IPS-NIHi7 (cell line): Measurements from ENCODE around the gene TMPRSS7.
A peak's percentile ranks its signal among the peaks of the same experiment; 100 is the strongest.

Experiments used
- DNase-seq: peaks from one replicate; pipeline ENCODE4 v3.0.0; 2012; ENCODE audit warnings: mixed read lengths; ENCODE audit errors: extremely low spot score

The TMPRSS7 gene, protein sequence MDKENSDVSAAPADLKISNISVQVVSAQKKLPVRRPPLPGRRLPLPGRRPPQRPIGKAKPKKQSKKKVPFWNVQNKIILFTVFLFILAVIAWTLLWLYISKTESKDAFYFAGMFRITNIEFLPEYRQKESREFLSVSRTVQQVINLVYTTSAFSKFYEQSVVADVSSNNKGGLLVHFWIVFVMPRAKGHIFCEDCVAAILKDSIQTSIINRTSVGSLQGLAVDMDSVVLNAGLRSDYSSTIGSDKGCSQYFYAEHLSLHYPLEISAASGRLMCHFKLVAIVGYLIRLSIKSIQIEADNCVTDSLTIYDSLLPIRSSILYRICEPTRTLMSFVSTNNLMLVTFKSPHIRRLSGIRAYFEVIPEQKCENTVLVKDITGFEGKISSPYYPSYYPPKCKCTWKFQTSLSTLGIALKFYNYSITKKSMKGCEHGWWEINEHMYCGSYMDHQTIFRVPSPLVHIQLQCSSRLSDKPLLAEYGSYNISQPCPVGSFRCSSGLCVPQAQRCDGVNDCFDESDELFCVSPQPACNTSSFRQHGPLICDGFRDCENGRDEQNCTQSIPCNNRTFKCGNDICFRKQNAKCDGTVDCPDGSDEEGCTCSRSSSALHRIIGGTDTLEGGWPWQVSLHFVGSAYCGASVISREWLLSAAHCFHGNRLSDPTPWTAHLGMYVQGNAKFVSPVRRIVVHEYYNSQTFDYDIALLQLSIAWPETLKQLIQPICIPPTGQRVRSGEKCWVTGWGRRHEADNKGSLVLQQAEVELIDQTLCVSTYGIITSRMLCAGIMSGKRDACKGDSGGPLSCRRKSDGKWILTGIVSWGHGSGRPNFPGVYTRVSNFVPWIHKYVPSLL

GRCh38 chr3:112034436-112034835 is at the start of gene TMPRSS7:
TMPRSS7 (plus strand) TSS chr3:112034736; CDS start chr3:112034846, 110 bp downstream.
- no peak for DNase-seq

DNA sequence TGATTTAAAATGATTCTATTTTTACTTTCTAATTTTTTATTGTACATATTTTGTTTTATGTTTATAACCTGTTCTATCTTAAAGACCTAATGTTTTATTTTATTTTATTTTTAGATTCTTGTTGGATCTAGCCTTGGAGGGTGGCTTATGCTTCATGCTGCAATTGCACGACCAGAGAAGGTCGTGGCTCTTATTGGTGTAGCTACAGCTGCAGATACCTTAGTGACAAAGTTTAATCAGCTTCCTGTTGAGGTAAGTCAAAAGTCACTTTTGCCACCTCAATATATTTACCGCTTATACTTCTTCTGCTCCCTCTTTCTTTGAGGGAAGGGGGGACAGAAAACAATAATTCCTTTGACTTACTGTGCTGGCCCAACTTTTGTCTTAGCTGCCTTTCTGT is 47.7 kb upstream of the TMPRSS7 start:
- no peak for DNase-seq

GRCh38 chr3:111989061-111989678 is 45.4 kb upstream of the TMPRSS7 start:
- DNase-seq = no peak

DNA sequence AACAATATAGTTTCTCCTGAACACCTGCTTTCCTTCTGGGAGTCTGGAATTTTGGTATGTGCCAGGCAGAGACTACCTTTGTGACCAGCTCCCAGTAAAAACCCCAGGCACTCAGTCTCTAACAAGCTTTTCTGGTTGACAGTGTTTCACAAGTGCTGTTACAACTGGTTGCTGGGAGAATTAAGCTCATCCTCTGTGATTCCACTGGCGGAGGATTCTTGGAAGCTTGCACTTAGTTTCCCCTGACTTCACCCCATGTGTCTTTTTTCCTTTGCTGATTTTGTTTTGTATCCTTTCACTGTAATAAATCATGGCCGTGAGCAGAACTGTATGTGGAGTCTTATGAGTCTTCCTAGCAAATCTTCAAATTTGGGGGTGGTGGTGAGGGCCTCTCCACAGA is 41.5 kb upstream of the TMPRSS7 start:
- no peak for DNase-seq

GRCh38 chr3:111998636-111999483 is 35.7 kb upstream of the TMPRSS7 start, which contains the start of gene TAGLN3:
TAGLN3 (plus strand) TSS chr3:111998922; CDS start chr3:111999423, 501 bp downstream.
- DNase-seq = peak; percentile 66

DNA sequence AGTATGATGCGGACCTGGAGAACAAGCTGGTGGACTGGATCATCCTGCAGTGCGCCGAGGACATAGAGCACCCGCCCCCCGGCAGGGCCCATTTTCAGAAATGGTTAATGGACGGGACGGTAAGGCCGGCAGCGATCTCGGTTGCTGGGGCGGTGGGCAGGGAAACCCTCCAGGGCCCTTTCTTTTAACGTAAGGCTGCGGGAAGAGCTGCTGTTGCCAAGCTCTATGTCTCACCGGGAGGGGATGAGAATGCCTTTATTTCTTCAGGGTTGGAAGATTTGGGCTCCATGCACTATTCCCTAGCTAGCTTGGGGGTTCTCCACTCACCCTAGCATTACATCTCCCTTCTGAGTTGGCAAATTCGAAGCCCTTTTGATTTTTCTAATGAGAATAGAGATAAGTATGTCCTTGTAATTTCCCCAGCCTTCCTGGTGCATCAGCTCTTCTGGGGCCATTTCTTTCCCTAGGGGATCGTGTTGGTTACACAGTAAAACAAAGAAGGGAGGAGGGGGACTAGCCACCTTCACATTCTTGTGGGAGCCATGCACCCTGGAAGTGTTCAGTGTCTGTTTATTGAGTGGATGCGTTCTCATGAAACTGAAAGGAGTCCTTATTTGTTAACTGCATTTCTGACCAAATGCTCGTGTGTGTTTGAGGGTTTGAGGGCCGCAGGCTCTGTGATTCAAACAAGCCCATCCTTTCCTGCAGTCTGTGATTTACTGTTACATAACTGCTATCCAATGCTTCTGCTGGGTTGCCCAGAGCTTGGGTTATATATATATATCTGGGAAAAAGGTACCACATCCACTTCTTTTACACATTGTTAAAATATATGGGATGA is 34.8 kb upstream of the TMPRSS7 start:
- DNase-seq = no peak

DNA sequence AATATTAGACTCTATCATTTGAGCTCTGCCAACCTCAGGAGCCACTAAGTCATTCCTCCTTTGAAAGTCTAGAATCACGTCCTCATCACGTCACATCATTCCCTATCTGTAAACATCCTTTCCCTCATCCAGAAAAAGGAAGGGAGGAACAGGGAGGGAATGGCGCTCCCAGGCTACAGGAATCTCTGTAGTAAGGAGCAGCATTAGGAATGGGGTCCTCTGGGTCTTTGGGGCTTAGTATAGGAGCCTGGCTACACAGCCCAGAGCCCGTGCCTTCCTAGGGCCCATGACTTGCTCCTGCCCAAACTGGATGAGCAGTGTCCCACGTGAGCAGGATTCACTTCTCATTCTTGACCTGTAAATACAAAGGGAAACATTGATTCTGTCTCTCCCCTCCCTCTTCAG is 34.2 kb upstream of the TMPRSS7 start:
- DNase-seq = no peak

GRCh38 chr3:112000966-112001365 is 33.6 kb upstream of the TMPRSS7 start:
- DNase-seq = no peak

GRCh38 chr3:112001526-112001925 is 33.0 kb upstream of the TMPRSS7 start:
- no peak for DNase-seq

DNA sequence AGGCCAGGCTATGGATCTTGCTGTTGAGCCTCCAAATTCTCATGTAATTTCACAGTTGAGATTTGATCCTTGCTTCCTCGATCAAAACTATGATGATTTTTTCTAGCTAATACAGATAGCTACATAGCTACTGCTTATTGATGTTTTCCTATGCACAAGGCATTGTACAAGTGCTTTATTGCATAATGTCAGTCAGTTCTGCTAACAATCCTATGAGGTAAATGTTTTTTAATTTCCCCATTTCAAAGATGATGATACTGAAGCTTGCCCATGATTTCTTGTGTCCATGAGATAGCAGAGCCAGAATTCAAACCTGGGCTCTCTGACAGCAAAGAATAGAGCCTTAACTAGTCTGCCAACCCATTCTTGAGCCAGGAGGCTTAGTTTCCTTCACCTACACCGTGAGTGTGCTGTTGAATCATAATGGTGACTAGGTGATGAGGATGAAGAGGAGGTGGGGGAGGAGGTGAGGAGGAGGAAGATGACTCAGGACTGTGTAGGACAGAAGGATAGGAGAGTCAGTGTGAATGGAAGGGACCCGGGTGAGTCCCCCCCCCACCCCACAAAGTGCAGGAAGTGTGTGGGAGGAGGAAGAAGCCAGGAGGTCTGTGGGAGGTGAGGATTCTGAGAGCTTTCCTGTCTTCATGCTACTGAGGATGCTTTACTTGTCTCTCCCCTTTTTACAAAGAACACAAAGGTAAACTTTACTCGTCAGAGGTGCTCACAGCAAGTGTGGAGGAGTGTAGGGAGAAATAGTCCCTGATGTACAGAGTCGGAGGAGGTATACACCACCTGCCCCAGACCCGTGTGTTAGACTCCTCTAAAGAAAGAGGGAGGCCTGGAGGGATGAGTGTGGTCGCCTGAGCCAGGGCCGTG is 32.2 kb upstream of the TMPRSS7 start:
- no peak for DNase-seq

- no peak for DNase-seq
Measured at GRCh38 chr3:112003321-112004080, 31.0 kb upstream of the TMPRSS7 start.

DNA sequence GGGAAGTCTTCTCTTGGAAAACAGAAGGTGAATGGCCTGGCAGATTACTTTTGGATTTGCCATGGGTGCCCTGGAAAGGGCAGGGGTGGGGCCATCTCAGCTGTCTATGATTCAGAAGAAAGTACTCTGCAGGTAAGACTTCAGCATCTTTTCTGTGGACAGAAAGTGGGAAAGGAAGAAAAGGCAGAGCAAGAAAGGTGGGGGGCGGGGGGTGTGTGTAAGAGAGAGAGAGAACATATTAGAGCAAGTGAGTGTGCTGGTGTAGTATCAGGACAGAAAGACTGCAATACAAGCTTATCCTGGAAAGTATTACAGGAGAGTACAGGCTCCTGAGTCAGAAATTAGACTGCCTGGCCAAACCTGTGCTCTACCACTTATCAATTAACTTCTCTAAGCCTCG is 30.3 kb upstream of the TMPRSS7 start:
- no peak for DNase-seq

DNA sequence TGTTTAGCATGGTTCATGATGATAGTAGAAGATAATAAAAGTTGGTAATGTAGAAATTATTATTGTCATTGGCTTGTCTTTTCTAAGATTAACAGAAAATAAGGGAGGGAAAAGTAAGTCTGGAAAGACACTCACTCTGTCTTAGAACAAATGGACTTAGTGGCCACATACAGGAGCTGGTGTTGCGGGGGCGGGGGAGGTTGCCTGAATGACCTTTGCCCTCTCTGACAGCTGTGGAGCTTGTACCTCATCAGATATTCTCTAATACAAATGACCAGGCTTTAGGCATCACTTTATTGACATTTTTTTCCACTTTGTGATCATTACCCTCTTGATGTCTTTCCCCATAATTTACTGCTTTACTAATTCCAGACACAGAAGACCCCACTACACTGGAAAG is 29.9 kb upstream of the TMPRSS7 start:
- DNase-seq = no peak

- DNase-seq = no peak
Measured at GRCh38 chr3:112005091-112005672, 29.4 kb upstream of the TMPRSS7 start.

- no peak for DNase-seq
Measured at GRCh38 chr3:112007633-112008032, 26.9 kb upstream of the TMPRSS7 start.

- no peak for DNase-seq
Measured at GRCh38 chr3:112009670-112010069, 24.9 kb upstream of the TMPRSS7 start.

DNA sequence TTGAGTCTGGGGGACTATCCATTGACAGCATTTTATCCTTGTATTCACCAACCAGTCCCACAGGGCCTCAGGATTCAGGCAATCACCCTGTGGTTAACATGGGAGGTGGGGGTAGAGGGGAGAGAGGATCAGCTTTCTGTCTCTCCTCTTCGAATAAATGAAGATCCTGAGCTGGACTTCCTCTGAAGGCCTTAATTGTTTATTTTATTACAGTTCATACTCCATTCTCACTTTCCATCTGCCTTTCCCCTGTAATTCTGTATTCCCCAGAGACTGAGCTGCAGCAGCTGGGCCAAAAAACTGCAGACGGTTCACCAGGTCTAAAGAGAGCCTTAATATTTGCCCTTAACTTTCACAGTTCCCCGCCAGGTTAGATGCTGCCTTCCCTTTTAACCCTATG is 23.9 kb upstream of the TMPRSS7 start:
- DNase-seq = no peak

DNA sequence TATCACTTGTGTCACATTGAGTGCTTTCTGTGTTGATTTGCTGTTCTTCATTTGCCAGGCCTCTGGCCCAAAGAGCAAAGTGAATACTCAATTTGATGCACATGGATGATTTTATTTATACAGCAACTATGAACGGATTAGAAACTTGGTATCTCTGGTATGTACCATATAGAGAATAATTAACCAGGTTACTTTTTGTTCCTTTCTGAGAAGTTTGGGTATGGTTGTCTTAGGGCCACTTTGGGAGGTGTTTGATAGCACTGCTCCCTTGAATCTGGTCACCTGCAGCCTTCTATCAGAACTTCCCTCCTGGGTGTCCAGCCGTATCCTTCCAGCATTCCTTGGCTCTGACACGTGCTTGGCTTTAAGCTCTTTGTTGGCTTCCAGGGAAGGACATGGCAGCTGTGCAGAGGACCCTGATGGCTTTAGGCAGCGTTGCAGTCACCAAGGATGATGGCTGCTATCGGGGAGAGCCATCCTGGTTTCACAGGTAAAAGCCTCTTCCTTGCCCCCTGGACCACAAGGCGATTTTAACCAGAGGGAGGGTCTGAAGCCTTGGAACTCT is 23.1 kb upstream of the TMPRSS7 start:
- no peak for DNase-seq
